NCI-H748 (cell line): ENCODE measurements around the gene ASAH2.

Experiments used
- DNase-seq: peaks from one replicate; lab custom pipeline; 2025; ENCODE audit not compliant: unreplicated experiment; lab: John Stamatoyannopoulos, UW

The ASAH2 gene

DNA sequence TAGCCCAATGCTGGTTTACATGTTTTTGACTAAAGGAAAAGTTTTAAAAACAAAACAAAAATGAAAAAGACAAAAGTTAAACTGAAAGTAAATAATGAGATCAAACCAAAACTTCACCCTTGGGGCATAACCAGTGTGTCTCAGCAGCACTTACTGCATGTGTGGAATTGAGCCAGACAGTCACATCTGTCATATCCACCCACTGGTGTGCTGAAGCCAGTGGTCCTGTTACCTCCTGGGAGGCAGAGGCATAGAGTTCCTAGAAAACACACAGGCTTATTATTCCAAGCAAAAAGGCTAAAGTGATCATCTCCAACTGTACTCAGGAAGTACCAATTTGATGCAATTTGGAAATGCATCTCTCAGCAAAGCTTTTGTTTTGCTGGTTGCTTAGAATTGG lies 40.4 kb downstream of the ASAH2 start:
- DNase-seq: no peak
